NCI-H1436 (cell line): ENCODE results near the gene ICAM1.
A peak's percentile ranks its signal among the peaks of the same experiment; 100 is the strongest.
"Not testable (repeated sequence)": the region's sequence is repeated elsewhere in the genome, so short reads cannot be mapped to it uniquely, and the experiment has no call there.

Experiments used
- DNase-seq: peaks from one replicate; lab custom pipeline; 2025; lab: John Stamatoyannopoulos, UW

The ICAM1 gene

GRCh38 chr19:10241826-10242449 is 29.0 kb upstream of the ICAM1 start:
- DNase-seq: not testable (repeated sequence)

- DNase-seq: no peak
Measured at GRCh38 chr19:10243606-10244005, 27.3 kb upstream of the ICAM1 start.

GRCh38 chr19:10245189-10245939 is 25.6 kb upstream of the ICAM1 start:
- DNase-seq: no peak

- DNase-seq: no peak
Measured at GRCh38 chr19:10246511-10246910, 24.4 kb upstream of the ICAM1 start.

GRCh38 chr19:10251792-10252694 is 18.9 kb upstream of the ICAM1 start, which contains the start of gene MRPL4:
Gene MRPL4 (plus strand): TSS chr19:10252214. CDS start chr19:10252254, 40 bp downstream.
- peak; percentile 98 for DNase-seq

GRCh38 chr19:10252707-10253106 is 18.2 kb upstream of the ICAM1 start:
- no peak for DNase-seq

- DNase-seq: no peak
Measured at GRCh38 chr19:10254244-10254643, 16.7 kb upstream of the ICAM1 start.

- no peak for DNase-seq
Measured at GRCh38 chr19:10255358-10255757, 15.6 kb upstream of the ICAM1 start.

- DNase-seq: no peak
Measured at GRCh38 chr19:10256551-10256950, 14.4 kb upstream of the ICAM1 start.

- DNase-seq: no peak
Measured at GRCh38 chr19:10256970-10257615, 13.8 kb upstream of the ICAM1 start.

GRCh38 chr19:10258080-10258710 is 12.7 kb upstream of the ICAM1 start:
- DNase-seq: no peak

- peak; percentile 74 for DNase-seq
Measured at GRCh38 chr19:10259162-10259905, 11.6 kb upstream of the ICAM1 start.

GRCh38 chr19:10260141-10260584 is 10.8 kb upstream of the ICAM1 start:
- no peak for DNase-seq

GRCh38 chr19:10262771-10263170 is 8.1 kb upstream of the ICAM1 start:
- no peak for DNase-seq

- DNase-seq: no peak
Measured at GRCh38 chr19:10266706-10267105, 4.2 kb upstream of the ICAM1 start.

- no peak for DNase-seq
Measured at GRCh38 chr19:10268071-10268470, 2.8 kb upstream of the ICAM1 start.

GRCh38 chr19:10269333-10270179 is 1.4 kb upstream of the ICAM1 start:
- peak; percentile 47 for DNase-seq

- DNase-seq: no peak
Measured at GRCh38 chr19:10270180-10270615, 722 bp upstream of the ICAM1 start.

- no peak for DNase-seq
Measured at GRCh38 chr19:10271543-10272086, 695 bp downstream of the ICAM1 start.
